IMR-90 (cell line): ENCODE results near the gene LARP1. TPM values are rescaled to one million over a fixed set of nuclear protein-coding genes. Genes with fewer than 3 reads are reported as not detected.

ENCODE experiments used
- ATAC-seq: fragments of 200-7000 bp; cut with Tn5 transposase; 2 replicates; pipeline ENCODE4 v1.9.1; 2020; ENCODE audit warnings: low read depth, mild to moderate bottlenecking, moderate library complexity
- BruUV-seq: library from RNA; stranded (reverse); fragments of 400-500 nt; replicated peaks from 2 replicates; lab custom pipeline; 2021; lab: Mats Ljungman, UMichigan
- CTCF ChIA-PET: fragments of 300-600 bp; formaldehyde crosslinking; extraction: SDS; loops from one replicate; lab custom pipeline; 2021; ENCODE audit warnings: antibody characterized with exemption; lab: Yijun Ruan, JAX
- POLR2A ChIA-PET: fragments of 300-600 bp; sonication (Branson Sonifier 250); formaldehyde crosslinking; loops from one replicate; lab custom pipeline; 2022; ENCODE audit warnings: antibody characterized with exemption; ENCODE audit not compliant: unreplicated experiment; lab: Charles Lee
- DNase-seq: peaks from one replicate; pipeline ENCODE4 v3.0.0; 2013
- H2AFZ ChIP-seq: replicated peaks from 2 replicates; pipeline ENCODE3; 2013; ENCODE audit warnings: low read length, mild to moderate bottlenecking; ENCODE audit not compliant: poor library complexity
- H2AK5ac ChIP-seq: 2 replicates; pipeline ENCODE4 v1.6.1; 2013; ENCODE audit warnings: low read depth, low read length, inconsistent platforms
- H2AK9ac ChIP-seq: replicated peaks from 2 replicates; pipeline ENCODE3; 2013; ENCODE audit warnings: mild to moderate bottlenecking, low read depth, low read length, moderate library complexity; ENCODE audit not compliant: poor library complexity
- H2BK120ac ChIP-seq: 2 replicates; pipeline ENCODE4 v1.6.1; 2013; ENCODE audit warnings: low read depth, low read length, inconsistent platforms
- H2BK15ac ChIP-seq: 3 replicates; pipeline ENCODE4 v1.6.1; 2013; ENCODE audit warnings: low read depth, low read length, inconsistent platforms
- H2BK20ac ChIP-seq: 2 replicates; pipeline ENCODE4 v1.6.1; 2013; ENCODE audit warnings: low read depth, mild to moderate bottlenecking, inconsistent platforms, low read length, moderate library complexity
- H2BK5ac ChIP-seq: 2 replicates; pipeline ENCODE4 v1.6.1; 2013; ENCODE audit warnings: mild to moderate bottlenecking, low read depth, low read length, inconsistent platforms; ENCODE audit not compliant: poor library complexity, severe bottlenecking
- H3K14ac ChIP-seq: replicated peaks from 2 replicates; pipeline ENCODE4 v1.6.1; 2013; ENCODE audit warnings: low read depth, low read length, inconsistent platforms
- H3K18ac ChIP-seq: 2 replicates; pipeline ENCODE4 v1.6.1; 2013; ENCODE audit warnings: low read depth, low read length, control low read depth
- H3K23ac ChIP-seq: 2 replicates; pipeline ENCODE4 v1.6.1; 2013; ENCODE audit warnings: low read depth, low read length, inconsistent platforms
- H3K27ac ChIP-seq: 2 replicates; pipeline ENCODE4 v1.5.1; 2013; ENCODE audit warnings: mild to moderate bottlenecking, control low read depth, low read length; ENCODE audit not compliant: insufficient read depth
- H3K27me3 ChIP-seq: 2 replicates; pipeline ENCODE4 v1.6.1; 2013; ENCODE audit warnings: low read length; ENCODE audit not compliant: control insufficient read depth, insufficient read depth
- H3K36me3 ChIP-seq: 2 replicates; pipeline ENCODE4 v1.6.1; 2013; ENCODE audit warnings: low read length, mixed read lengths; ENCODE audit not compliant: control insufficient read depth, insufficient read depth
- H3K4ac ChIP-seq: 2 replicates; pipeline ENCODE4 v1.6.1; 2013; ENCODE audit warnings: low read depth, low read length, inconsistent platforms
- H3K4me1 ChIP-seq: 2 replicates; pipeline ENCODE4 v1.6.1; 2013; ENCODE audit warnings: low read length, mixed read lengths; ENCODE audit not compliant: control insufficient read depth, insufficient read depth
- H3K4me2 ChIP-seq: 2 replicates; pipeline ENCODE4 v1.6.1; 2013; ENCODE audit warnings: low read depth, mild to moderate bottlenecking, control low read depth, low read length, moderate library complexity
- H3K4me3 ChIP-seq: 2 replicates; pipeline ENCODE4 v1.5.1; 2013; ENCODE audit warnings: low read depth, mild to moderate bottlenecking, control low read depth, low read length, moderate library complexity; ENCODE audit not compliant: insufficient read depth
- H3K56ac ChIP-seq: 2 replicates; pipeline ENCODE4 v1.6.1; 2013; ENCODE audit warnings: low read length, inconsistent platforms; ENCODE audit not compliant: insufficient read depth; ENCODE audit errors: extremely low read depth
- H3K79me1 ChIP-seq, 2 experiments: 2 replicates each; pipeline ENCODE4 v1.6.1; 2013; ENCODE audit warnings: low read length in 2 of 2, inconsistent platforms in 1 of 2, low read depth in 1 of 2
- H3K9ac ChIP-seq: 2 replicates; pipeline ENCODE4 v1.6.1; 2013; ENCODE audit warnings: low read depth, low read length, control low read depth
- H3K9me1 ChIP-seq: 2 replicates; pipeline ENCODE4 v1.6.1; 2013; ENCODE audit warnings: low read length, inconsistent platforms; ENCODE audit not compliant: insufficient read depth
- H3K9me3 ChIP-seq: 2 replicates; pipeline ENCODE4 v1.6.1; 2013; ENCODE audit warnings: low read length; ENCODE audit not compliant: control insufficient read depth, insufficient read depth
- H4K20me1 ChIP-seq: 2 replicates; pipeline ENCODE4 v1.6.1; 2013; ENCODE audit warnings: low read length, inconsistent platforms; ENCODE audit not compliant: insufficient read depth
- H4K5ac ChIP-seq: 2 replicates; pipeline ENCODE4 v1.6.1; 2013; ENCODE audit warnings: mild to moderate bottlenecking, low read depth, low read length, control low read depth
- H4K8ac ChIP-seq, 2 experiments: 2 replicates each; pipeline ENCODE4 v1.6.1; 2013; ENCODE audit warnings: low read depth in 2 of 2, low read length in 2 of 2, control low read depth in 1 of 2, inconsistent platforms in 1 of 2
- H4K91ac ChIP-seq: 2 replicates; pipeline ENCODE4 v1.6.1; 2013; ENCODE audit warnings: low read depth, low read length, inconsistent platforms; ENCODE audit not compliant: insufficient read depth
- BHLHE40 ChIP-seq: fragments of 150-350 bp; IDR thresholded peaks from 2 replicates; pipeline ENCODE4 v1.6.1; 2016; ENCODE audit warnings: mild to moderate bottlenecking, low read depth, low read length
- CEBPB ChIP-seq: IDR thresholded peaks from 2 replicates; pipeline ENCODE4 v1.6.1; 2012; ENCODE audit warnings: low read depth, low read length, improper control_type of control experiment
- CHD1 ChIP-seq: IDR thresholded peaks from 2 replicates; pipeline ENCODE4 v1.6.1; 2012; ENCODE audit warnings: low read depth, low read length, improper control_type of control experiment
- FOS ChIP-seq: fragments of 150-350 bp; IDR thresholded peaks from 2 replicates; pipeline ENCODE4 v1.6.1; 2016; ENCODE audit warnings: low read depth, low read length
- MAFK ChIP-seq: IDR thresholded peaks from 2 replicates; pipeline ENCODE4 v1.6.1; 2012; ENCODE audit warnings: low read depth, low read length, improper control_type of control experiment
- MAZ ChIP-seq: IDR thresholded peaks from 2 replicates; pipeline ENCODE4 v1.6.1; 2012; ENCODE audit warnings: low read depth, mild to moderate bottlenecking, low read length, improper control_type of control experiment, moderate library complexity, borderline replicate concordance
- MXI1 ChIP-seq: IDR thresholded peaks from 2 replicates; pipeline ENCODE4 v1.6.1; 2012; ENCODE audit warnings: low read depth, mild to moderate bottlenecking, low read length, moderate library complexity, borderline replicate concordance
- NFE2L2 ChIP-seq: fragments of 150-350 bp; IDR thresholded peaks from 2 replicates; pipeline ENCODE4 v1.6.1; 2016; ENCODE audit warnings: low read depth, mild to moderate bottlenecking, low read length
- POLR2A ChIP-seq: IDR thresholded peaks from 2 replicates; pipeline ENCODE4 v1.6.1; 2012; ENCODE audit warnings: mild to moderate bottlenecking, low read depth, low read length
- RAD21 ChIP-seq: IDR thresholded peaks from 2 replicates; pipeline ENCODE4 v1.6.1; 2012; ENCODE audit warnings: low read length, improper control_type of control experiment
- RCOR1 ChIP-seq: IDR thresholded peaks from 2 replicates; pipeline ENCODE4 v1.6.1; 2012; ENCODE audit warnings: mild to moderate bottlenecking, low read length, improper control_type of control experiment; ENCODE audit not compliant: insufficient replicate concordance
- RFX5 ChIP-seq: IDR thresholded peaks from 2 replicates; pipeline ENCODE4 v1.8.0; 2012; ENCODE audit warnings: low read depth, mild to moderate bottlenecking, low read length, moderate library complexity
- WGBS, 2 experiments: methylation state at CpG; one replicate each; pipeline versions ENCODE4 v1.1.5 to v1.1.7; 2013; ENCODE audit warnings: missing lambda C conversion rate in 2 of 2; ENCODE audit not compliant: insufficient read length in 1 of 2; ENCODE audit errors: extremely low coverage in 2 of 2; 5-methylcytosine and 5-hydroxymethylcytosine counted together
- dilution Hi-C: fragments of 300-500 bp; cut with HindIII; formaldehyde crosslinking; loops from one replicate; pipeline ENCODE4 v1.14.3; 2018; ENCODE audit warnings: low sequenced_read_pairs; ENCODE audit not compliant: unreplicated experiment
- in situ Hi-C: fragments of 300-500 bp; cut with MboI; formaldehyde crosslinking; loops from 3 replicates; pipeline ENCODE4 v1.14.3; 2019; ENCODE audit warnings: low sequenced_read_pairs, inconsistent platforms, mixed read lengths
- intact Hi-C: fragments of 100-400 bp; cut with micrococcal nuclease; formaldehyde crosslinking; loops from 2 replicates; pipeline ENCODE4 v1.10.0; 2022
- polyA plus RNA-seq, 3 experiments: library from polyadenylated mRNA; depleted of rRNA; stranded (reverse); fragments of >200 nt; gene quantifications; 2 replicates each; pipeline ENCODE4 v1.2.3, GENCODE V29; 2012; ENCODE audit warnings: low replicate concordance in 1 of 3
- total RNA-seq: library from RNA; depleted of rRNA; stranded (reverse); fragments of >200 nt; gene quantifications from 2 replicates; pipeline ENCODE4 v1.2.3, GENCODE V29; 2012
- TF ChIP-seq, protein P1 (sequence below): fragments of 150-350 bp; IDR thresholded peaks from 2 replicates; pipeline ENCODE4 v1.6.1; 2017; ENCODE audit warnings: mild to moderate bottlenecking, antibody characterized with exemption, low read length, low read depth
- TF ChIP-seq, protein P2 (sequence below): conservative IDR thresholded peaks from 2 replicates; pipeline ENCODE4 v1.5.1; 2012; ENCODE audit warnings: mild to moderate bottlenecking, low read depth, low read length, improper control_type of control experiment

Gene LARP1
- total and polyA plus RNA-seq, 2 of the 4 experiments (the other 2 are of a cell fraction) = 47.3 to 77.4 TPM

DNA sequence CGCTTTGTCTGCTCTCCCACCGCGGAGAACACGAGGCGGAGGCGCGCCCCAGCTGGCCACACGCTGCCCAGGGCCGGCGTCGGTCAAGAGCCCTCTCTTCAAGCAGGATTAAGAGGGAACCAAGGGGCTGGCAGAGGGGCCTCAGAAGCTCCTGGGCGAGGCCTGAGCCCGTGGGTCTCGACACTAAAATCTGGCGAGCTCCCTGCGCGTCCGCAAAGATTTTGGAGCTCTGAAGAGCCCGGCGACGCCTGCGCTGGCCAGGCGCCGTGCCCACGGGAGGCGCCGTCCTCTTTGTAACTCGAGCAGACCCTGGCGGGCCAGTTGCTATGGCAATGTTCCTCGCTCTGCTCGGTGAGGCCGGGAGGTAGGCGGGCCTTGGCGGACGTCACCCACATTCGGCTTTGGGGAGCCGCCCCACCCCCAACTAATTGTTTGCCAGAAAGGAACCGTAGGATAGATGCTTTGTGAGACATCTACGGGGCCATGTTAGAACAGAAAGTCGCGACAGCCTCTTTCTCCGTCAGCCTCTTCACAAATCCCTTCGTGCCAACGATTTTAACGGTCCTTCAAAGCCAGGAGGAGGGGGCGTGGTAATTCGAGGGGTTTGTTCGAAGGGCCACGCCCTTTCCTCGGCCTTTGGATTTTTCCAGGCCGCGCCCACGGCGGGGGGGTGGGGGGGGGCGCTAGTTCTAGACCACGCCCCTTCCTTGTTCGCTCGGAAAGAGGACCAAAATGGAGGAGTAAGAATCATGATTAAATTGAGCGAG, 102.5 kb downstream of the LARP1 start:
- H3K9me3 ChIP-seq = no peaks in the 10 kb centered on the region
- H2BK5ac ChIP-seq = peak overlapping the region; percentile 97
- no peaks in the 10 kb centered on the region for H3K27me3 ChIP-seq
- H4K5ac ChIP-seq = peak overlapping the region; percentile 91
- H2AK9ac ChIP-seq = peak overlapping the region; percentile 98
- peaks cover 1% of the 10 kb centered on the region; the same call in 1 of the 2 replicates for H3K4me1 ChIP-seq
- BruUV-seq = no TSS peak
- intact Hi-C loops = loop anchor here (2.0 to 5.0 kb wide), 4 partner anchors 63 to 665 kb away; partner anchors contain the start of genes GALNT10, GEMIN5 and LARP1
- H2AK5ac ChIP-seq = peak overlapping the region; percentile 90; the same call in 1 of the 2 replicates
- dilution Hi-C loops = no loop called here
- POLR2A ChIA-PET = interaction anchor here (0.6 kb wide), 1 partner anchor 175 kb away, joined by 7 read pairs; no protein-coding TSS in a partner anchor
- peak overlapping the region; percentile 91 for H3K9ac ChIP-seq
- peak overlapping the region; percentile 100; the same call in 2 of the 3 replicates for H2BK15ac ChIP-seq
- no peaks in the 10 kb centered on the region for H3K36me3 ChIP-seq
- 0% methylated on average over 16 of the region's 59 CpGs; no CpG with 5 or more reads in 1 of the 2 experiments for WGBS, 2 experiments
- peak overlapping the region; percentile 99 for H3K56ac ChIP-seq
- peak overlapping the region; percentile 100 for H4K91ac ChIP-seq
- peak overlapping the region; percentile 90 for H3K18ac ChIP-seq
- H2BK120ac ChIP-seq = peak overlapping the region; percentile 99
- peaks cover 4 to 20% of the 10 kb centered on the region in 2 experiments for H3K79me1 ChIP-seq
- H3K4me3 ChIP-seq = peak overlapping the region; percentile 61
- peak overlapping the region; percentile 100 for H3K23ac ChIP-seq
- H4K20me1 ChIP-seq = peaks cover 2% of the 10 kb centered on the region
- peak overlapping the region; percentile 100 for H3K14ac ChIP-seq
- ATAC-seq (peak; percentile 81), DNase-seq (peak; percentile 96)
- in situ Hi-C loops = no loop called here
- H3K9me1 ChIP-seq = no peaks in the 10 kb centered on the region
- H3K4me2 ChIP-seq = peak overlapping the region; percentile 98
- CTCF ChIA-PET = interaction anchor here (1.1 kb wide), 1 partner anchor 207 kb away, joined by 4 read pairs; no protein-coding TSS in a partner anchor
- peak overlapping the region; percentile 94 for H3K27ac ChIP-seq
- H3K4ac ChIP-seq = peak overlapping the region; percentile 99
- peak overlapping the region; percentile 82 to 100 for H4K8ac ChIP-seq
- H2AFZ ChIP-seq = peak overlapping the region; percentile 100
- peak overlapping the region; percentile 96 for H2BK20ac ChIP-seq
- TF ChIP-seq NFE2L2 = no peak
- TF ChIP-seq, protein P1, sequence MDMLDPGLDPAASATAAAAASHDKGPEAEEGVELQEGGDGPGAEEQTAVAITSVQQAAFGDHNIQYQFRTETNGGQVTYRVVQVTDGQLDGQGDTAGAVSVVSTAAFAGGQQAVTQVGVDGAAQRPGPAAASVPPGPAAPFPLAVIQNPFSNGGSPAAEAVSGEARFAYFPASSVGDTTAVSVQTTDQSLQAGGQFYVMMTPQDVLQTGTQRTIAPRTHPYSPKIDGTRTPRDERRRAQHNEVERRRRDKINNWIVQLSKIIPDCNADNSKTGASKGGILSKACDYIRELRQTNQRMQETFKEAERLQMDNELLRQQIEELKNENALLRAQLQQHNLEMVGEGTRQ = no peak
- TF ChIP-seq, protein P2, sequence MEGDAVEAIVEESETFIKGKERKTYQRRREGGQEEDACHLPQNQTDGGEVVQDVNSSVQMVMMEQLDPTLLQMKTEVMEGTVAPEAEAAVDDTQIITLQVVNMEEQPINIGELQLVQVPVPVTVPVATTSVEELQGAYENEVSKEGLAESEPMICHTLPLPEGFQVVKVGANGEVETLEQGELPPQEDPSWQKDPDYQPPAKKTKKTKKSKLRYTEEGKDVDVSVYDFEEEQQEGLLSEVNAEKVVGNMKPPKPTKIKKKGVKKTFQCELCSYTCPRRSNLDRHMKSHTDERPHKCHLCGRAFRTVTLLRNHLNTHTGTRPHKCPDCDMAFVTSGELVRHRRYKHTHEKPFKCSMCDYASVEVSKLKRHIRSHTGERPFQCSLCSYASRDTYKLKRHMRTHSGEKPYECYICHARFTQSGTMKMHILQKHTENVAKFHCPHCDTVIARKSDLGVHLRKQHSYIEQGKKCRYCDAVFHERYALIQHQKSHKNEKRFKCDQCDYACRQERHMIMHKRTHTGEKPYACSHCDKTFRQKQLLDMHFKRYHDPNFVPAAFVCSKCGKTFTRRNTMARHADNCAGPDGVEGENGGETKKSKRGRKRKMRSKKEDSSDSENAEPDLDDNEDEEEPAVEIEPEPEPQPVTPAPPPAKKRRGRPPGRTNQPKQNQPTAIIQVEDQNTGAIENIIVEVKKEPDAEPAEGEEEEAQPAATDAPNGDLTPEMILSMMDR = 0 out of 2 replicates have a peak, but pooled peaks have one; percentile 0
- TF ChIP-seq MAFK = no peak
- TF ChIP-seq RFX5 = no peak
- TF ChIP-seq POLR2A = peak; percentile 80
- no peak for TF ChIP-seq FOS
- no peak for TF ChIP-seq RAD21
- peak; percentile 4; the same call in 1 of the 2 replicates for TF ChIP-seq MAZ
- TF ChIP-seq MXI1 = peak; percentile 98
- TF ChIP-seq CEBPB = no peak
- TF ChIP-seq RCOR1 = no peak
- no peak for TF ChIP-seq CHD1
- no peak for TF ChIP-seq BHLHE40
